Activated CD4-positive, CD25-positive, alpha-beta regulatory T cell treated with anti-CD3 and anti-CD28 coated beads, Interleukin-2, amount 50 U/mL, for 24 hours (primary cell): ENCODE measurements around the gene GRIK4.
"Not testable (repeated sequence)": the region's sequence is repeated elsewhere in the genome, so short reads cannot be mapped to it uniquely, and the experiment has no call there.

Experiments used
- ATAC-seq, 2 donors: fragments of 150-1000 bp; cut with Tn5 transposase; one replicate each; pipeline ENCODE4 v1.10.0; 2021; ENCODE audit warnings: mild to moderate bottlenecking in 1 of 2, moderate library complexity in 1 of 2

Gene GRIK4

DNA sequence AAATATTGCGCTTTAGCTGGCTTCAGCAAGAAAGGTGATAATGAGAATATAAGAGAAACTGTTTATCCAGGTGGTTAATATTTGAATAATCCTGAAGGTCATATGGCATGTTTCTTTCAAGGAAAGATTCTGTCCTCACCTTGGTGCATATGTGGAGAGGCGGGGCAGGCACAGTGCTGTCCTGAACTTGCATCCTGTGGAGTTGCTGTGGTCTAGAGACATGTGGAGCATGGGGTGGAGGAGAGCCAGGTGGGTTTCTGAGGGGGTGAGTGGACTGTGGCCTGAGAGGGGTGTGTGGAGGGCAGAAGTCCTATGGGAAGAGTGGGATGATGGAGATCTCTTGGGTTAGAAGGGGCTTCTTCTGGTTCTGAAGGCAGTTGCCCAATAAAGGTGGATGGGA is 65.5 kb downstream of the GRIK4 start:
- ATAC-seq: no peak

DNA sequence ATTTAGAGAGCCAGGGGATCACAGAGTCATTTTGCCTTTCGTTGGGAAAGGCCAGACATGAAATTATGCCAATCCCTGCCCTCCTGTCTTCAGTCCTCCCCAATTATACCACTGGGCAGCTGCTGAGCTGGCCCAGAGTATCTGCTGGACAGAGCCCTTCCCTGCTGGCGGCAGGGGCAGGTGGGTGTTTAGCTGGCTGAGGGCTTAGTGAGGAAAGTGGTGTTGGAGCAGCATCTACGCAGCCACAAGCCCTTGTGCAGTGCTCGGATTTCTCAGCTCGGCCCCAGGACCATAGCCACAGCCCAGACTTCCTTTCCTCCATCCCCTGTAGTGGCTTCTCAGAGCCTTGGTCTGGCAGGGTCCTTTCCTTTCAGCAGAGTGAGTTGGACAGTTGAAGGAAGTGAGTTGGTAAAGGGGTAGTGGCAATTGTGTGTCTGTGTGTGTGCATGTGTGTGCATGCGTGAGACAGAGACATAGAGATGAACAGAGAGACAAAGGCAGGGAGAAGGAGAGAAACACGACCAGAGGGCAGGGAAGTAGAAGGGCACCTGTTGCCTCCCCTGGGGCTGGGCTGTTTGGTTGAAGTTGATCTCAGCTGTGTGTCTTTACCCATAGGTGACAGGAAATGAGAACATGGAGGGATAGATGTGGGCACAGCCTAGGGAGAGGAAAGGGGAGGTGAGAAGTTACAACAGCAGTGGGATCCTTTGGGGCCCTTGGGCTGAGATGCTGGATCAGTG is 66.2 kb downstream of the GRIK4 start:
- ATAC-seq: no peak

DNA sequence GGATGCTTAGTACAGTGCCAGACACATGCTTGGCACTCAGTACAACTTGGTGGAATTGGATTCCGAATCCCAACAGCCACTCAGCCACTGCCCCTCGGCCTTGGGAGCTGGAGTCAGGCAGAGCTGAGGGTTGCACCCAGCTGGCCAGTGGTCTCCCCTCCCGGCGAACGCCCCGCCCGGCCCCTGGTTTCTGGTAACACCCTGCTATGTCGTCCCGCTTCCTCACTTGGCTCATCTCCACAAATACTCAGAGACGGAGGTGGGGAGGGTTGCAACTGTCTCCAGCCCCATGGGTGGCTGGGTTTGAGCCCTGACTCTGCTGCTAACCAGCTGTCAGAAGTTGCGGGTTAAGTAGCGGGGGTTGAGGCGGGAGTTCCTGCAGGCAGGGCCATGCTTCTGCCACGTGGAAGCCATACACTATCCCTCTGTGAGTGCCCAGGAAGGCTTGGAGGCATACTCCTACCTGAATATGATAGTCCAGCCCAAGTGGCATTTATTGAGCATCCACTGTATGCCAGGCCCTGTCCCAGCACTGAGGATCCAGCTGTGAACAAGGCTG is 67.1 kb downstream of the GRIK4 start:
- ATAC-seq: no peak

- peak; percentile 21 to 27 for ATAC-seq
These were observed 68.1 kb downstream of the GRIK4 start for GRCh38 chr11:120579611-120580031.

GRCh38 chr11:120581313-120581712 is 69.8 kb downstream of the GRIK4 start:
- ATAC-seq: no peak

DNA sequence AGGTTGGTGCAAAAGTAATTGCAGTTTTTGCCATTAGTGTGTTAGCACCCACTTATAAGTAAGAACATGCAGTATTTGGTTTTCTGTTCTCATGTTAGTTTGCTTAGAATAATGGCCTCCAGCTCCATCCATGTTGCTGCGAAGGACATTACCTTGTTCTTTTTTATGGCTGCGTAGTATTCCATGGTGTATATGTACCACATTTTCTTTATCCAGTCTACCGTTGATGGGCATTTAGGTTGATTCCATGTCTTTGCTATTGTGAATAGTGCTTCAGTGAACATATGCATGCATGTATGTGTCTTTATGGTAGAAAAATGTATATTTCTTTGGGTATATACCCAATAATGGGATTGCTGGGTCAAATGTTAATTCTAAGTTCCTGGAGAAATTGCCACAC is 71.0 kb downstream of the GRIK4 start:
- not testable (repeated sequence) for ATAC-seq

- no peak for ATAC-seq
These were observed 74.5 kb downstream of the GRIK4 start for GRCh38 chr11:120586072-120586471.

DNA sequence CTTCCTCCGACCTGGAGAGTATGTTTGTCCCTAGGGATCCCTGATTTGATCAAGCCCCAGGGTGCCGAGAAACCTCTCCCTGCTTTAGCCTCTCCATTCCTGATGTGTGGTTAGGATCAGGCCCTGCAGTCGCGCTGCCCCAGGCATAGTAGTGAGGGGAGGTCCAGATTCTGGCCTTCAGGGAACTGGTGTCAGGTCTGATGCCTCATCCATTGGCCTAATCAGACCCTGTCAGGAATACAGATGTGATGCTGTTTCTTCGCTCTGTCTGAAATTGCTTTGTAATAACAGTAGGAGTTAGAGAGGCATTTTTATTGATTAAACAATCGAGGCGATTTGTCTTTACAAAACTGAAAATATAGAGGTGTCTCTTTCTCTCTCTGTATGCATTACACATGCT is 75.2 kb downstream of the GRIK4 start:
- ATAC-seq: no peak

GRCh38 chr11:120587299-120587698 is 75.8 kb downstream of the GRIK4 start:
- ATAC-seq: no peak

DNA sequence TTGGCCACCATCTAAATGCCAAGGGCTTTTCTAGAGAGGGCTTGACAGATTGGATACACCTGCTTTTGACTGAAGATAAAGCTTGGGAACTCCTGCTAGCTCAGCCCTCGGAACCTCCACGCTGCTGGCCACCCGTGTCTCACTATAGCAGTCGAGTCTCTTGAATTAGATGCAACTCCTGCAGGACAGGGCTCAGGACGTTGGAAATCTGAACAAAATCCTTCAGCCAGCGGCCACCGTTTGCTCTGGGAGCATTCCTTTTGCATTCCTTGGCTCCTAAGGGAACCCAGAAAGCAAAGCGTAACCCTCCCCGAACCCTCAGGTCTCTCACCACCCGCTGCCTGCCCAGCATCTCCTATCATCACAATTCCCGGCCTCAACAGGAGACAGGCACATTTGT is 77.8 kb downstream of the GRIK4 start:
- no peak for ATAC-seq

GRCh38 chr11:120590472-120590871 is 78.9 kb downstream of the GRIK4 start:
- ATAC-seq: no peak

- no peak for ATAC-seq
These were observed 83.2 kb downstream of the GRIK4 start for GRCh38 chr11:120594746-120595145.

- no peak for ATAC-seq
These were observed 84.0 kb downstream of the GRIK4 start for GRCh38 chr11:120595557-120595956.

DNA sequence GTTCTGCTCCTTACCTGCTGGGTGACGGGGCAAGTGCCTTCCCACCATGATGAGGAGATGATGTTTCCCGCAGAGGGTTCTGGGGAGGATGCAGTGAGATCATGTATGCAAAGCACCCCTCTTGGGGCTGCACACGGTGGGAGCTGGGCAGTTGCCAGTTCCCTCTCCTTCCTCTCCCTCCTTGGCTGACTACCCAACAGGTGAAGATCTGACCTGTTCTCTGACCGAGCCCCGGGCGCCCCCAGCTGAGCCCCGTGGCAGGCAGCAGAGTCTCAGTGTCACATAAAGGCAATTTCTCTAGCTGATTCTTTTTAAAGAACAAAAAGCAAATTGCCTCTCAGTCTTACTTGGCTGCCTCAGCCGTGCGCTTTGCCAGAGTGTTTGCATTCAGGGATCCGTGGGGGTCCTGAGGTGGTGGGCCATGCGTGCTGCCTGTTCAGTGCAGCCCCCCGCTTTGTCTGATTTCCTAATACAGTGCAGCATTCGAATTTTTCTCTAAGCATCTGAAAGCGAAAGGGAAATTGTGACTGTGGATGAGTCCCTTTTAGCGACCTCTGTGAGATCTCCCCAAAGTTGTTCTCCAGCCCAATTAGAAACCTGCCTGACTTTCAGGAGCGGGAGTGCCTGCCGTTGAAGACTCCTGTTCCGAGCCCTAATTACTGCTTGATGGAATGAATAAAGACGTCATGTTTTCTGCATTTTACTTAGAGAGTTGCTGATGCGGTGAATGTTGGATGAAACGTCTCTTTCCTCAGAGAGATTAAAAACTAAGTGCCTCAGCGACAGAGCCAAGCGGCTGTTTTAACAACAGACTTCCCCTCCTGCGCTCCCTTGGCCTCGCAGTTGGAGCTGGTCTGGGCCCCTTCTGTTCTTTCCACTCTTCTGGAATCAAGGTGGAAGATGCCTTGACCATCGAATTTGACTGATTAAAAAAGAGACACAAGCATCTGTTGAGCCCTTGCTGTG is 86.0 kb downstream of the GRIK4 start:
- no peak for ATAC-seq

GRCh38 chr11:120598517-120599257 is 87.1 kb downstream of the GRIK4 start:
- ATAC-seq: no peak

DNA sequence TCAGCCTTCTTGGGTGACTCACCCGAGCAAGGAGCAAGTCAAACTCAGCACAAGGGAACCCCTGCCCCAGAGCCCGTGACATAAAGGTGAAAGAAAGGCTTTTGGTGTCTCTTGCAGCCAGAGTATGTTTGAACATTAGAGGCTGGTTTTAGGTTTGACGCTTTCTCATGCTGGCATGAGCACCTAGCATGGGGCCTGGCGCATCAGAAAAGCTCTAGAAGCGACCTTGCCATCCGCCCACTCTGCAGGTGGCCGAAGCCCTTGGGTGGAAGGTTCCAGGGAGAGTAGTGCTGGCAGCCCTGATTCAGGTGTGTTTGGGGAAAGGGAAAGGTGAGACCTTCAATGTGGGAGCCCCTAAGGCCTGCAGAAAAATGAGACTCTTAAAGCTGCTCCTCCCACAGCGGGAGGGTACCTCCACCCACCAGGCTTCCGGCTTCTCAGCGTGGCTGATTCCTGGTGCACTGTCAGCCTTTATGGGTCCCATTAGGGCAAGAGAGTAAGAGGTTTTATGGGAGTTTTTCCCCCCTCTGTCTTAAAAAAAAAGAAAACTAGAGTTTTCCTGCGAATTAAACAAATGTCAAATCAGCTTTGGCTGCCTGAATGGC is 88.4 kb downstream of the GRIK4 start:
- no peak for ATAC-seq

GRCh38 chr11:120601536-120601935 is 90.0 kb downstream of the GRIK4 start:
- no peak for ATAC-seq

GRCh38 chr11:120603071-120603470 is 91.5 kb downstream of the GRIK4 start:
- ATAC-seq: no peak

DNA sequence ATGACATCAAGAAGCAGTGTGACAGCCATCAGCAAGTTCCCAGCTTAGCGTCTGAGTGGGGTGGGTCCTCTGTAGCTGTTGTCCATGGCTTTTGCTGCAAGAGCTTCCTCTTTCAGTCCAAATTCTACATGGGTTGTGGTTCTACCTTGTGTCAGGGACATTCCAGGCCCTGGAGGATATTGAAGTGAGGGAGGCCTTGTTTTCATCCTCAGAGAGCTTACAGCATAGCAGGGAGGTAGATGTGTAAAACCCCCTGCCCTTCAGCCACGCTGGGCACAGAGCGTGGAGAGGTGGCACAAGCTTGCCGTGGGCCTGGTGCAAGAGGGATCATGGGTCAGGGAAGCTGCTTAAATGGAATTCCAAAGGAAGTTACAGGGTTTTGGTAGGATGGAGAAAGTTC is 93.9 kb downstream of the GRIK4 start:
- ATAC-seq: no peak

DNA sequence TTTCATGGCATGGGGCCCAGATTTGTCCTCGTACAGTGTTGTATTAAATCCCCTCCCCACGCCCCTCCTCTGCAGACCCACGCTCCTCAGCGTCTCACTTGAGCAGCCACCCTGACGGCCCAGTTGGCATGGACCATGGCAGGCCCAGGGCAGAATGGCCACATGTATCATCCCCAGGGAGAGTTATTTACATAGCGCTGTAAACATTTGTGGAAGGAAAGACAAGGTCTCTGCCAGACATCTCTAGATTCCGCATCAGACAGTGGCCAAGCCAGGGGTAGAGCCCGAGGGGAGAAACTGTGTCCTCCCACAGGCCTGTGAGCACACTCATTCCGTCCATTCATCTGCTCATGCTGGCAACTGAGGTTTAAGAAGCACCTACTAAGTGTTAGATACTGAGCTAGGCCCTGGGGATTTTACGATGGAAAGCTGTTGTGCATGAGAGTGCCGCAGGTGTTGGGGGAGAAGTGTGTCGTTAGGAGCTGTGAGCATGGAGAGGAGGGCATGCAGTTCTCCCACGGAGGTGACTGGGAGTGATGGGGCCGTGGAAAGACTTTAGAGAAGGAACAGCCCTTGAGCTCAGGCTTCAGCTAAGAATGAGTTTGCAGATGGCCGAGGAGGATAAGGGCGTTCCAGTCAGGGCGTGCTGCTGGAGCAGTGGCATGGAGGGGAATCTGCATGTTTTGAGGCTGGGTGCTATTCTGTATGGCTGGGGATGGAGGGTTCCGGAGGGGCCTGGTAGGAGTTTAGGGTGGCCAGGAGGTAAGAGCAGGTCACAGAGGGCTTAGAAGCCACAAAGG is 94.9 kb downstream of the GRIK4 start:
- ATAC-seq: no peak

- no peak for ATAC-seq
These were observed 96.5 kb downstream of the GRIK4 start for GRCh38 chr11:120608061-120608460.
